ENCODE data around the gene RNFT1.
A peak's percentile ranks its signal among the peaks of the same experiment; 100 is the strongest.
"Not testable (repeated sequence)": the region's sequence is repeated elsewhere in the genome, so short reads cannot be mapped to it uniquely, and the experiment has no call there.

RNFT1 gene

GRCh38 chr17:59963738-59964481 is 630 bp downstream of the RNFT1 start:
- H3K36me3 ChIP-seq (ENCODE audit: control insufficient read depth, insufficient read depth, low read length) = no peaks in the 10 kb centered on the region
- H3K9ac ChIP-seq (ENCODE audit: low read depth, low read length) = peak overlapping the region; percentile 79
- no peaks in the 10 kb centered on the region for H3K9me3 ChIP-seq (ENCODE audit: control insufficient read depth, insufficient read depth, low read length)
- H3K27me3 ChIP-seq (ENCODE audit: control insufficient read depth, insufficient read depth, low read length) = peaks cover 18% of the 10 kb centered on the region
- H3K4me3 ChIP-seq (ENCODE audit: low read depth, low read length) = peak overlapping the region; percentile 93
- no peaks in the 10 kb centered on the region for H3K4me1 ChIP-seq (ENCODE audit: control insufficient read depth, insufficient read depth, low read length)

GRCh38 chr17:59962739-59963318 is 1.7 kb downstream of the RNFT1 start:
- no peaks in the 10 kb centered on the region for H3K4me1 ChIP-seq (ENCODE audit: control insufficient read depth, insufficient read depth, low read length)
- H3K36me3 ChIP-seq (ENCODE audit: control insufficient read depth, insufficient read depth, low read length) = no peaks in the 10 kb centered on the region
- no peak overlapping the region for H3K9ac ChIP-seq (ENCODE audit: low read depth, low read length)
- H3K4me3 ChIP-seq (ENCODE audit: low read depth, low read length) = no peak overlapping the region
- H3K27me3 ChIP-seq (ENCODE audit: control insufficient read depth, insufficient read depth, low read length) = peaks cover 16% of the 10 kb centered on the region
- no peaks in the 10 kb centered on the region for H3K9me3 ChIP-seq (ENCODE audit: control insufficient read depth, insufficient read depth, low read length)

- not testable (repeated sequence) for H3K9ac ChIP-seq (ENCODE audit: low read depth, low read length); H3K36me3 ChIP-seq (ENCODE audit: control insufficient read depth, insufficient read depth, low read length); H3K4me3 ChIP-seq (ENCODE audit: low read depth, low read length); H3K4me1 ChIP-seq (ENCODE audit: control insufficient read depth, insufficient read depth, low read length); H3K9me3 ChIP-seq (ENCODE audit: control insufficient read depth, insufficient read depth, low read length)
- H3K27me3 ChIP-seq (ENCODE audit: control insufficient read depth, insufficient read depth, low read length) = peaks cover 16% of the 10 kb centered on the region
These were observed 5.0 kb downstream of the RNFT1 start for GRCh38 chr17:59959574-59959973.

DNA sequence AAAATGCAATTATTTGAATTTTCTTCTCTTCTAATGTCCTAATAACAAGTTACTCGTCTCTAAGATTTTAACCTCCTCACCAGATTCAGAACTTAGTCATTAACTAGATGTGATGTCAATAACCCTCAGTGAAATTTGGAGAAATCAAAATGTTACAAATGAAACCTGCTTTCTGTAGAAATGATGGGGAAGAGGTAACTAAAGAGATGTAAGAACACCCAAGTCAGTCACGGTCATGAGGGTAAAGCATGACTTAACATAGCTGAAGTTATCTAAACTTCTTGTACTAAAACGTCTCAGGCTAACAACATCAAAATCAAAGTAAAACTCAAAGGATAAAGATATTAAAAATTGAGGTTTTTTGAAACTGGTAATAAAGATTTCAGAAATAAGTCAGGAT is 9.7 kb downstream of the RNFT1 start:
- Histone ChIP-seq H3K9me3 (ENCODE audit: control insufficient read depth, insufficient read depth, low read length) (no peaks in the 10 kb centered on the region), H3K27me3 (ENCODE audit: control insufficient read depth, insufficient read depth, low read length) (no peaks in the 10 kb centered on the region), H3K4me1 (ENCODE audit: control insufficient read depth, insufficient read depth, low read length) (no peaks in the 10 kb centered on the region), H3K4me3 (ENCODE audit: low read depth, low read length) (no peak overlapping the region), H3K9ac (ENCODE audit: low read depth, low read length) (no peak overlapping the region), H3K36me3 (ENCODE audit: control insufficient read depth, insufficient read depth, low read length) (no peaks in the 10 kb centered on the region)

- Histone ChIP-seq H3K9ac (ENCODE audit: low read depth, low read length) (no peak overlapping the region), H3K4me3 (ENCODE audit: low read depth, low read length) (no peak overlapping the region), H3K4me1 (ENCODE audit: control insufficient read depth, insufficient read depth, low read length) (no peaks in the 10 kb centered on the region), H3K27me3 (ENCODE audit: control insufficient read depth, insufficient read depth, low read length) (no peaks in the 10 kb centered on the region), H3K36me3 (ENCODE audit: control insufficient read depth, insufficient read depth, low read length) (peaks cover 5% of the 10 kb centered on the region), H3K9me3 (ENCODE audit: control insufficient read depth, insufficient read depth, low read length) (no peaks in the 10 kb centered on the region)
These were observed 14.5 kb downstream of the RNFT1 start for GRCh38 chr17:59950049-59950448.

DNA sequence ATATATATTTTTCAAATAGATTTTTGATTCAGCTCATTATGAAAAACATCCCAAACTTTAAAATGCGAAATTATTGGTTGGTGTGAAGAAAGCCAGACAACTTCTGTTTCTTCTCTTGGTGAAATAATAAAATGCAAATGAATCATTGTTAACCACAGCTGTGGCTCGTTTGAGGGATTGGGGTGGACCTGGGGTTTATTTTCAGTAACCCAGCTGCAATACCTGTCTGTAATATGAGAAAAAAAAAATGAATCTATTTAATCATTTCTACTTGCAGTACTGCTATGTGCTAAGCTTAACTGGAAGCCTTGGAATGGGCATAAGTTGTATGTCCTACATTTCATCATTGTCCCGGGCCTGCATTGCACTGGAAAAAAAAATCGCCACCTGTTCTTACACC is 17.2 kb downstream of the RNFT1 start:
- H3K4me3 ChIP-seq (ENCODE audit: low read depth, low read length); H3K36me3 ChIP-seq (ENCODE audit: control insufficient read depth, insufficient read depth, low read length); H3K9me3 ChIP-seq (ENCODE audit: control insufficient read depth, insufficient read depth, low read length): not testable (repeated sequence)

GRCh38 chr17:59946433-59946832 is 18.1 kb downstream of the RNFT1 start:
- not testable (repeated sequence) for H3K36me3 ChIP-seq (ENCODE audit: control insufficient read depth, insufficient read depth, low read length); H3K9ac ChIP-seq (ENCODE audit: low read depth, low read length); H3K9me3 ChIP-seq (ENCODE audit: control insufficient read depth, insufficient read depth, low read length); H3K4me1 ChIP-seq (ENCODE audit: control insufficient read depth, insufficient read depth, low read length); H3K27me3 ChIP-seq (ENCODE audit: control insufficient read depth, insufficient read depth, low read length); H3K4me3 ChIP-seq (ENCODE audit: low read depth, low read length)

More for the DNA sequence above, 17.2 kb downstream of the RNFT1 start:
- H3K27me3 ChIP-seq (ENCODE audit: control insufficient read depth, insufficient read depth, low read length); H3K9ac ChIP-seq (ENCODE audit: low read depth, low read length); H3K4me1 ChIP-seq (ENCODE audit: control insufficient read depth, insufficient read depth, low read length): not testable (repeated sequence)

DNA sequence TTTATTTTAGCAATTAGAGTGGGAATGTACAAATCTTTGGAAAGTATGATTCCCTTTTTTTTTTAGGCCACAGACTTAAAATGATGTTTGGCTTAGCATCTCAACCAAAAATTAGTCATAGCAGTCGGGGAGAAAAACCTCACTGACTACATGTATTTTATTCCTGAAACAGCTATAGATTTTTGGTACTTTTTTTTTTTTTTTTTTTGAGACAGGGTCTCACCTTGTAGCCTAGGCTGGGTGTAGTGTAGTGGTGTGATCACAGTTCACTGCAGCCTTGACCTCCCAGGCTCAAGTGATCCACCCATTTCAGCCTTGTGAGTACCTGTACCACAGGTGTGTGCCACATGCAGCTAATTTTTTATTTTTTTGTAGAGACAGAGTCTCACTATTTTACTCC is 23.4 kb downstream of the RNFT1 start:
- H3K27me3 ChIP-seq (ENCODE audit: control insufficient read depth, insufficient read depth, low read length) = no peaks in the 10 kb centered on the region
- peaks cover 6% of the 10 kb centered on the region for H3K36me3 ChIP-seq (ENCODE audit: control insufficient read depth, insufficient read depth, low read length)
- no peaks in the 10 kb centered on the region for H3K9me3 ChIP-seq (ENCODE audit: control insufficient read depth, insufficient read depth, low read length)
- no peak overlapping the region for H3K4me3 ChIP-seq (ENCODE audit: low read depth, low read length)
- no peaks in the 10 kb centered on the region for H3K4me1 ChIP-seq (ENCODE audit: control insufficient read depth, insufficient read depth, low read length)
- no peak overlapping the region for H3K9ac ChIP-seq (ENCODE audit: low read depth, low read length)

GRCh38 chr17:59940697-59941096 is 23.8 kb downstream of the RNFT1 start:
- H3K4me1 ChIP-seq (ENCODE audit: control insufficient read depth, insufficient read depth, low read length); H3K4me3 ChIP-seq (ENCODE audit: low read depth, low read length); H3K9me3 ChIP-seq (ENCODE audit: control insufficient read depth, insufficient read depth, low read length); H3K27me3 ChIP-seq (ENCODE audit: control insufficient read depth, insufficient read depth, low read length); H3K9ac ChIP-seq (ENCODE audit: low read depth, low read length); H3K36me3 ChIP-seq (ENCODE audit: control insufficient read depth, insufficient read depth, low read length): not testable (repeated sequence)

GRCh38 chr17:59933317-59933716 is 31.2 kb downstream of the RNFT1 start:
- H3K4me3 ChIP-seq (ENCODE audit: low read depth, low read length); H3K36me3 ChIP-seq (ENCODE audit: control insufficient read depth, insufficient read depth, low read length); H3K9me3 ChIP-seq (ENCODE audit: control insufficient read depth, insufficient read depth, low read length); H3K9ac ChIP-seq (ENCODE audit: low read depth, low read length); H3K4me1 ChIP-seq (ENCODE audit: control insufficient read depth, insufficient read depth, low read length); H3K27me3 ChIP-seq (ENCODE audit: control insufficient read depth, insufficient read depth, low read length): not testable (repeated sequence)

DNA sequence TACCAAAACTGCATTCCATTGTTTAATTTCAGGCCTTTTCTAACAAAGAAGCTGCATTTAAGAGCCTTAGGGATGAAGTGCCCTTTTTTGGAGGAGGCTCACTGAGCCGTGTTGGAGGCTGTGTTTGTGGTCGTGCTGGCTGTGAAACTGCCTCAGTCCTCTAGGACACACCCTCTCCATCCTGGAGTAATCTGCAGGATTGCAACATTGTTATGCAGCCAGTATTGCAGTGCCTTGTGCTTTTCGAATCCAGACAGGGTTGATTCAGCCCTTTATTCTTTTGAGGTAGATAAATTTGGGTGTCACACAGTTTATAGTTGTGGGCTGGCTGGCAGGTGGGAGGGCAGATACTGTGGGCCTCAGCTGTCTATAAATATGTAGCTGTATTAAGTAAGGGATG is 33.8 kb downstream of the RNFT1 start:
- not testable (repeated sequence) for H3K27me3 ChIP-seq (ENCODE audit: control insufficient read depth, insufficient read depth, low read length); H3K9me3 ChIP-seq (ENCODE audit: control insufficient read depth, insufficient read depth, low read length); H3K4me3 ChIP-seq (ENCODE audit: low read depth, low read length); H3K36me3 ChIP-seq (ENCODE audit: control insufficient read depth, insufficient read depth, low read length); H3K4me1 ChIP-seq (ENCODE audit: control insufficient read depth, insufficient read depth, low read length); H3K9ac ChIP-seq (ENCODE audit: low read depth, low read length)

- H3K4me1 ChIP-seq (ENCODE audit: control insufficient read depth, insufficient read depth, low read length); H3K9ac ChIP-seq (ENCODE audit: low read depth, low read length); H3K36me3 ChIP-seq (ENCODE audit: control insufficient read depth, insufficient read depth, low read length); H3K4me3 ChIP-seq (ENCODE audit: low read depth, low read length); H3K9me3 ChIP-seq (ENCODE audit: control insufficient read depth, insufficient read depth, low read length); H3K27me3 ChIP-seq (ENCODE audit: control insufficient read depth, insufficient read depth, low read length): not testable (repeated sequence)
These were observed 34.4 kb downstream of the RNFT1 start for GRCh38 chr17:59930121-59930520.

Measured in iPS-15b (cell line).